Adipocyte (in vitro differentiated cells): ENCODE results near the gene DPY19L3.
"Not testable (repeated sequence)": the region's sequence is repeated elsewhere in the genome, so short reads cannot be mapped to it uniquely, and the experiment has no call there.

ENCODE experiments used
- DNase-seq: peaks from one replicate; pipeline ENCODE4 v3.0.0-alpha.2; 2015; ENCODE audit warnings: low read depth
- H3K27me3 ChIP-seq: replicated peaks from 2 replicates; pipeline ENCODE4 v1.7.0; 2013; ENCODE audit warnings: mild to moderate bottlenecking, low read length, moderate library complexity; ENCODE audit not compliant: control insufficient read depth, insufficient read depth
- H3K36me3 ChIP-seq: 2 replicates; pipeline ENCODE4 v1.7.0; 2013; ENCODE audit warnings: low read length, mild to moderate bottlenecking, moderate library complexity; ENCODE audit not compliant: control insufficient read depth, insufficient read depth, severe bottlenecking
- H3K4me1 ChIP-seq: 2 replicates; pipeline ENCODE4 v1.7.0; 2013; ENCODE audit warnings: mild to moderate bottlenecking, low read length, moderate library complexity; ENCODE audit not compliant: control insufficient read depth, insufficient read depth
- H3K4me3 ChIP-seq: 2 replicates; pipeline ENCODE4 v1.7.0; 2013; ENCODE audit warnings: mild to moderate bottlenecking, low read length, moderate library complexity
- H3K9ac ChIP-seq: 2 replicates; pipeline ENCODE4 v1.7.0; 2013; ENCODE audit warnings: mild to moderate bottlenecking, low read length, moderate library complexity
- H3K9me3 ChIP-seq: 2 replicates; pipeline ENCODE4 v1.7.0; 2013; ENCODE audit warnings: mild to moderate bottlenecking, low read length, moderate library complexity; ENCODE audit not compliant: control insufficient read depth

Gene DPY19L3

GRCh38 chr19:32367948-32368536, 37.5 kb upstream of the DPY19L3 start:
- no peak for DNase-seq
- H3K9ac ChIP-seq, result no peak overlapping the region
- H3K36me3 ChIP-seq, result peaks cover 61% of the 10 kb centered on the region

GRCh38 chr19:32368787-32369186, 36.8 kb upstream of the DPY19L3 start:
- H3K27me3 ChIP-seq, result no peaks in the 10 kb centered on the region
- no peak overlapping the region for H3K9ac ChIP-seq
- H3K4me3 ChIP-seq, result no peak overlapping the region
- peaks cover 59% of the 10 kb centered on the region for H3K36me3 ChIP-seq
- H3K9me3 ChIP-seq, result no peaks in the 10 kb centered on the region
- no peak for DNase-seq
- peaks cover 19% of the 10 kb centered on the region for H3K4me1 ChIP-seq

More at GRCh38 chr19:32367948-32368536, 37.5 kb upstream of the DPY19L3 start:
- Histone ChIP-seq H3K4me1 (peaks cover 20% of the 10 kb centered on the region), H3K27me3 (no peaks in the 10 kb centered on the region), H3K9me3 (no peaks in the 10 kb centered on the region), H3K4me3 (no peak overlapping the region)

- peaks cover 44% of the 10 kb centered on the region for H3K36me3 ChIP-seq
- peaks cover 27% of the 10 kb centered on the region for H3K4me1 ChIP-seq
- H3K27me3 ChIP-seq, result no peaks in the 10 kb centered on the region
- H3K4me3 ChIP-seq, result peak overlapping the region; percentile 23
- no peak overlapping the region for H3K9ac ChIP-seq
- DNase-seq, result no peak
- no peaks in the 10 kb centered on the region for H3K9me3 ChIP-seq
These were observed 32.6 kb upstream of the DPY19L3 start for GRCh38 chr19:32372726-32373517.

GRCh38 chr19:32373585-32374295, 31.8 kb upstream of the DPY19L3 start:
- peak overlapping the region; percentile 23 for H3K9ac ChIP-seq
- no peaks in the 10 kb centered on the region for H3K9me3 ChIP-seq
- DNase-seq, result peak; percentile 95
- peaks cover 46% of the 10 kb centered on the region for H3K36me3 ChIP-seq
- peaks cover 26% of the 10 kb centered on the region for H3K4me1 ChIP-seq
- peak overlapping the region; percentile 51 for H3K4me3 ChIP-seq
- no peaks in the 10 kb centered on the region for H3K27me3 ChIP-seq

- peaks cover 26% of the 10 kb centered on the region for H3K4me1 ChIP-seq
- H3K4me3 ChIP-seq, result peak overlapping the region; percentile 51
- not testable (repeated sequence) for H3K27me3 ChIP-seq, DNase-seq, H3K9me3 ChIP-seq
- H3K36me3 ChIP-seq, result peaks cover 45% of the 10 kb centered on the region
- H3K9ac ChIP-seq, result peak overlapping the region; percentile 23
These were observed 31.2 kb upstream of the DPY19L3 start for GRCh38 chr19:32374362-32374761.

- not testable (repeated sequence) for H3K9me3 ChIP-seq, H3K27me3 ChIP-seq, DNase-seq, H3K9ac ChIP-seq, H3K4me3 ChIP-seq
- H3K4me1 ChIP-seq, result peaks cover 26% of the 10 kb centered on the region
- peaks cover 60% of the 10 kb centered on the region for H3K36me3 ChIP-seq
These were observed 28.5 kb upstream of the DPY19L3 start for GRCh38 chr19:32377088-32377487.

GRCh38 chr19:32380269-32380668, 25.3 kb upstream of the DPY19L3 start:
- no peak for DNase-seq
- Histone ChIP-seq H3K4me3 (no peak overlapping the region), H3K36me3 (peaks cover 67% of the 10 kb centered on the region)

GRCh38 chr19:32387701-32388392, 17.7 kb upstream of the DPY19L3 start:
- Histone ChIP-seq H3K4me1 (peaks cover 11% of the 10 kb centered on the region), H3K9me3 (no peaks in the 10 kb centered on the region), H3K9ac (no peak overlapping the region), H3K4me3 (no peak overlapping the region), H3K36me3 (peaks cover 31% of the 10 kb centered on the region), H3K27me3 (no peaks in the 10 kb centered on the region)
- DNase-seq, result peak; percentile 12

More at GRCh38 chr19:32380269-32380668, 25.3 kb upstream of the DPY19L3 start:
- H3K4me1 ChIP-seq, result peaks cover under 1% of the 10 kb centered on the region
- H3K9ac ChIP-seq, result no peak overlapping the region
- H3K27me3 ChIP-seq, result no peaks in the 10 kb centered on the region
- H3K9me3 ChIP-seq, result no peaks in the 10 kb centered on the region

- H3K9me3 ChIP-seq, result no peaks in the 10 kb centered on the region
- DNase-seq, result no peak
These were observed 17.1 kb upstream of the DPY19L3 start for GRCh38 chr19:32388393-32388855.

GRCh38 chr19:32392901-32393300, 12.7 kb upstream of the DPY19L3 start:
- Histone ChIP-seq H3K9me3 (no peaks in the 10 kb centered on the region), H3K36me3 (peaks cover 15% of the 10 kb centered on the region), H3K4me3 (no peak overlapping the region), H3K4me1 (peaks cover 9% of the 10 kb centered on the region), H3K27me3 (no peaks in the 10 kb centered on the region), H3K9ac (no peak overlapping the region)
- DNase-seq, result no peak

More at GRCh38 chr19:32388393-32388855, 17.1 kb upstream of the DPY19L3 start:
- Histone ChIP-seq H3K4me3 (no peak overlapping the region), H3K27me3 (no peaks in the 10 kb centered on the region), H3K4me1 (peaks cover 11% of the 10 kb centered on the region), H3K36me3 (peaks cover 25% of the 10 kb centered on the region), H3K9ac (no peak overlapping the region)
